Measurements from ENCODE around the gene PURA. TPM values are rescaled to one million over a fixed set of nuclear protein-coding genes. Genes with fewer than 3 reads are reported as not detected.

PURA gene
- total and polyA plus RNA-seq, 2 of the 4 experiments (the other 2 are of a cell fraction): 3.8 to 5.6 TPM

GRCh38 chr5:140103154-140103553, 10.8 kb upstream of the PURA start:
- Histone ChIP-seq H3K79me1 (ENCODE audit: low read depth in 1 of 2, low read length in 2 of 2) (peaks cover 0 to 7% of the 10 kb centered on the region in 2 experiments; a peak in 2 of 4 replicates), H3K14ac (replicated peaks; ENCODE audit: low read depth, low read length) (no peak overlapping the region), H3K9me1 (ENCODE audit: insufficient read depth, low read length) (no peaks in the 10 kb centered on the region), H3K23ac (ENCODE audit: low read depth, low read length) (no peak overlapping the region), H3K4me1 (ENCODE audit: control insufficient read depth, insufficient read depth, low read length) (peaks cover 4% of the 10 kb centered on the region), H2BK20ac (ENCODE audit: low read depth, low read length) (no peak overlapping the region), H3K9ac (ENCODE audit: low read depth, low read length) (no peak overlapping the region), H2AK9ac (replicated peaks; ENCODE audit: low read depth, low read length, poor library complexity) (no peak overlapping the region), H4K91ac (ENCODE audit: insufficient read depth, low read depth, low read length) (no peak overlapping the region), H3K4me2 (ENCODE audit: low read depth, low read length) (no peak overlapping the region), H2BK5ac (ENCODE audit: low read depth, low read length, poor library complexity, severe bottlenecking) (no peak overlapping the region), H3K56ac (ENCODE audit: extremely low read depth, insufficient read depth, low read length) (no peak overlapping the region), H4K5ac (ENCODE audit: low read depth, low read length) (no peak overlapping the region), H3K4me3 (ENCODE audit: insufficient read depth, low read depth, low read length) (no peak overlapping the region), H3K4ac (ENCODE audit: low read depth, low read length) (no peak overlapping the region), H4K8ac (ENCODE audit: low read depth in 2 of 2, low read length in 2 of 2) (no peak overlapping the region), H2BK15ac (ENCODE audit: low read depth, low read length) (no peak overlapping the region), H2AFZ (replicated peaks; ENCODE audit: low read length, poor library complexity) (no peak overlapping the region), H3K18ac (ENCODE audit: low read depth, low read length) (no peak overlapping the region), H2BK120ac (ENCODE audit: low read depth, low read length) (no peak overlapping the region), H4K20me1 (ENCODE audit: insufficient read depth, low read length) (0 out of 2 replicates have a peak, but pooled peaks cover 1% of the 10 kb centered on the region), H3K27ac (ENCODE audit: insufficient read depth, low read length) (no peak overlapping the region), H3K9me3 (ENCODE audit: control insufficient read depth, insufficient read depth, low read length) (no peaks in the 10 kb centered on the region), H3K36me3 (ENCODE audit: control insufficient read depth, insufficient read depth, low read length) (no peaks in the 10 kb centered on the region), H2AK5ac (ENCODE audit: low read depth, low read length) (no peak overlapping the region), H3K27me3 (ENCODE audit: control insufficient read depth, insufficient read depth, low read length) (peaks cover 8% of the 10 kb centered on the region)
- no peak for ATAC-seq (ENCODE audit: low read depth)
- TF ChIP-seq FOS (IDR thresholded peaks at IDR 0.05; ENCODE audit: low read depth, low read length) (no peak), BHLHE40 (IDR thresholded peaks at IDR 0.05; ENCODE audit: low read depth, low read length) (no peak), POLR2A (IDR thresholded peaks at IDR 0.05; ENCODE audit: low read depth, low read length) (no peak), SMC3 (IDR thresholded peaks at IDR 0.05; ENCODE audit: low read depth, low read length) (no peak), USF2 (IDR thresholded peaks at IDR 0.05; ENCODE audit: low read depth, low read length) (no peak), ELK1 (IDR thresholded peaks at IDR 0.05; ENCODE audit: borderline replicate concordance, low read depth, low read length) (no peak), CEBPB (IDR thresholded peaks at IDR 0.05; ENCODE audit: low read depth, low read length) (no peak), CHD1 (IDR thresholded peaks at IDR 0.05; ENCODE audit: low read depth, low read length) (no peak), RFX5 (IDR thresholded peaks at IDR 0.05; ENCODE audit: low read depth, low read length) (no peak), CTCF (conservative IDR thresholded peaks at IDR 0.05; ENCODE audit: low read depth, low read length) (no peak), RAD21 (IDR thresholded peaks at IDR 0.05; ENCODE audit: low read length) (no peak), RCOR1 (IDR thresholded peaks at IDR 0.05; ENCODE audit: insufficient replicate concordance, low read length) (no peak), MAFK (IDR thresholded peaks at IDR 0.05; ENCODE audit: low read depth, low read length) (no peak), MXI1 (IDR thresholded peaks at IDR 0.05; ENCODE audit: borderline replicate concordance, low read depth, low read length) (no peak)
- dilution Hi-C loops (cut with HindIII; ENCODE audit: low sequenced_read_pairs, unreplicated experiment) (no loop called here), intact Hi-C loops (cut with micrococcal nuclease) (no loop called here), in situ Hi-C loops (cut with MboI; ENCODE audit: low sequenced_read_pairs) (loop anchor here (25.0 kb wide), 1 partner anchor 466 kb away; the partner anchor contains the start of gene CXXC5)
- WGBS, 2 experiments (ENCODE audit: extremely low coverage in 2 of 2, insufficient read length in 1 of 2): no CpG with 5 or more reads among the region's 1 CpG
- CTCF ChIA-PET: no interaction called here
- POLR2A ChIA-PET (ENCODE audit: unreplicated experiment): no interaction called here
- DNase-seq: no peak
- BruUV-seq (replicated peaks): no TSS peak
